AG10803 (cell line): ENCODE data around the gene ATL1.
"Not testable (repeated sequence)": the region's sequence is repeated elsewhere in the genome, so short reads cannot be mapped to it uniquely, and the experiment has no call there.

Experiments used
- DNase-seq: peaks from one replicate; pipeline ENCODE4 v3.0.0; 2010; ENCODE audit warnings: low read depth
- H3K4me3 ChIP-seq: 2 replicates; pipeline ENCODE4 v1.5.1; 2011; ENCODE audit warnings: mild to moderate bottlenecking, low read length, control low read depth
- CTCF ChIP-seq: conservative IDR thresholded peaks from 2 replicates; pipeline ENCODE4 v1.5.1; 2011; ENCODE audit warnings: mild to moderate bottlenecking, low read length, control low read depth, inconsistent platforms

Gene ATL1

GRCh38 chr14:50534997-50535396 is 24.9 kb upstream of the ATL1 start:
- H3K4me3 ChIP-seq = no peak overlapping the region
- DNase-seq = no peak
- no peak for TF ChIP-seq CTCF

GRCh38 chr14:50538034-50538433 is 21.9 kb upstream of the ATL1 start:
- not testable (repeated sequence) for H3K4me3 ChIP-seq, DNase-seq

- no peak for TF ChIP-seq CTCF
- H3K4me3 ChIP-seq = no peak overlapping the region
- no peak for DNase-seq
These were observed 20.9 kb upstream of the ATL1 start for GRCh38 chr14:50539051-50539450.

- no peak overlapping the region for H3K4me3 ChIP-seq
- TF ChIP-seq CTCF = no peak
- DNase-seq = no peak
These were observed 18.8 kb upstream of the ATL1 start for GRCh38 chr14:50541159-50541567.

GRCh38 chr14:50542941-50543418 is 17.0 kb upstream of the ATL1 start:
- no peak overlapping the region for H3K4me3 ChIP-seq
- DNase-seq = peak; percentile 65
- peak; percentile 71 for TF ChIP-seq CTCF

GRCh38 chr14:50544911-50545310 is 15.0 kb upstream of the ATL1 start:
- no peak overlapping the region for H3K4me3 ChIP-seq
- DNase-seq = no peak
- no peak for TF ChIP-seq CTCF

GRCh38 chr14:50545618-50546017 is 14.3 kb upstream of the ATL1 start:
- no peak for DNase-seq
- TF ChIP-seq CTCF = no peak
- no peak overlapping the region for H3K4me3 ChIP-seq

- no peak overlapping the region for H3K4me3 ChIP-seq
- no peak for DNase-seq
- no peak for TF ChIP-seq CTCF
These were observed 9.7 kb upstream of the ATL1 start for GRCh38 chr14:50550294-50550693.
